ENCODE results near the gene JMJD8. TPM values are rescaled to one million over a fixed set of nuclear protein-coding genes. Genes with fewer than 3 reads are reported as not detected.

JMJD8 gene
- total and polyA plus RNA-seq, 9 of the 15 experiments (the other 6 are each of a cell fraction or from before 2014, with no cell fraction given): 1.2 to 50.6 (median 29.3) TPM

- peak in 1 of 2 experiments; percentile 25; a peak in 1 of 4 replicates for TF ChIP-seq SIN3A (IDR thresholded peaks at IDR 0.05; ENCODE audit: borderline replicate concordance in 2 of 2, control insufficient read depth in 1 of 2, low read depth in 2 of 2, low read length in 2 of 2)
- peak; percentile 7 for TF ChIP-seq RBM39 (optimal IDR thresholded peaks at IDR 0.05; ENCODE audit: low read depth, low read length)
- no peak for TF ChIP-seq CUX1 (CRISPR knock-in tag; IDR thresholded peaks at IDR 0.05)
- TF ChIP-seq SMARCC2 (IDR thresholded peaks at IDR 0.05; ENCODE audit: low read depth): no peak
- TF ChIP-seq TCF3 (CRISPR knock-in tag; IDR thresholded peaks at IDR 0.05): 0 out of 2 replicates have a peak, but pooled peaks have one; percentile 3
- TF ChIP-seq ESRRA (IDR thresholded peaks at IDR 0.05; ENCODE audit: borderline replicate concordance, low read depth): peak; percentile 77; the same call in 1 of the 2 replicates
- TF ChIP-seq EP300 (IDR thresholded peaks at IDR 0.05; ENCODE audit: low read length): no peak
- no peak for TF ChIP-seq KAT8 (IDR thresholded peaks at IDR 0.05; ENCODE audit: low read depth)
- TF ChIP-seq NEUROD1 (IDR thresholded peaks at IDR 0.05; ENCODE audit: borderline replicate concordance, low read depth, low read length, partially characterized antibody): no peak
- TF ChIP-seq CREBBP (IDR thresholded peaks at IDR 0.05; ENCODE audit: low read depth, low read length): no peak
- TF ChIP-seq THRA (IDR thresholded peaks at IDR 0.05): no peak
- no peak for TF ChIP-seq GTF3C2 (IDR thresholded peaks at IDR 0.05; ENCODE audit: borderline replicate concordance, extremely low read depth, insufficient read length)
- 0 out of 2 replicates have a peak, but pooled peaks have one; percentile 12 for TF ChIP-seq SMC3 (conservative IDR thresholded peaks at IDR 0.05; ENCODE audit: insufficient read depth, low read depth, low read length)
- TF ChIP-seq ZNF79 (CRISPR knock-in tag; IDR thresholded peaks at IDR 0.05; ENCODE audit: low read depth): no peak
- TF ChIP-seq SUPT5H (IDR thresholded peaks at IDR 0.05): 0 out of 2 replicates have a peak, but pooled peaks have one; percentile 9
- TF ChIP-seq CHD4 (IDR thresholded peaks at IDR 0.05; ENCODE audit: insufficient read depth, insufficient replicate concordance, low read depth, low read length, poor library complexity, severe bottlenecking): no peak
- TF ChIP-seq FOXJ2 (tag; IDR thresholded peaks at IDR 0.05): no peak
These were observed 35.8 kb upstream of the JMJD8 start (continued) for GRCh38 chr16:719815-720446.

Data from K562 (cell line).